Subcutaneous adipose tissue (tissue), 4 donors: ENCODE results near the gene CALR. TPM values are rescaled to one million over a fixed set of nuclear protein-coding genes. Genes with fewer than 3 reads are reported as not detected.

Experiments used
- total RNA-seq, 4 donors: library from RNA; depleted of rRNA; stranded (reverse); fragments of >200 nt; gene quantifications; one replicate each; pipeline ENCODE4 v1.1.0, GENCODE V29; 2016
- TF ChIP-seq, protein P1 (sequence below): fragments of 450-650 bp; IDR thresholded peaks from one replicate; pipeline ENCODE4 v1.5.1; 2016; ENCODE audit warnings: low read depth, mild to moderate bottlenecking, control low read depth, antibody characterized with exemption, moderate library complexity

The CALR gene
- total RNA-seq, 4 donors from 2014 or later: 222 to 414 (median 307) TPM

DNA sequence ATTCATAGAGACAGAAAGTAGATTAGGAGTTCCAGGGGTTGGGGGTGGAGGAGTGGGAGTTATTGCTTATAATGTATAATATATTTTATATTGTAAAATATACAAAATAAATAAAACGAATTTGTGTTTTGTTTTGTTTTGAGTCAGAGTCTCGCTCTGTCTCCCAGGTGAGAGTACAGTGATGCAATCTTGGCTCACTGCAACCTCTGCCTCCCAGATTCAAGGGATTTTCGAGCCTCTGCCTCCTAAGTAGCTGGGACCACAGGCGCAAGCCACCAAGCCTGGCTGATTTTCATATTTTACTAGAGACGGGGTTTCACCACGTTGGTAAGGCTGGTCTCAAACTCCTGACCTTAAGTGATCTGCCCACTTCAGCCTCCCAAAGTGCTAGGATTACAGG is 21.1 kb downstream of the CALR start:
- TF ChIP-seq, protein P1, sequence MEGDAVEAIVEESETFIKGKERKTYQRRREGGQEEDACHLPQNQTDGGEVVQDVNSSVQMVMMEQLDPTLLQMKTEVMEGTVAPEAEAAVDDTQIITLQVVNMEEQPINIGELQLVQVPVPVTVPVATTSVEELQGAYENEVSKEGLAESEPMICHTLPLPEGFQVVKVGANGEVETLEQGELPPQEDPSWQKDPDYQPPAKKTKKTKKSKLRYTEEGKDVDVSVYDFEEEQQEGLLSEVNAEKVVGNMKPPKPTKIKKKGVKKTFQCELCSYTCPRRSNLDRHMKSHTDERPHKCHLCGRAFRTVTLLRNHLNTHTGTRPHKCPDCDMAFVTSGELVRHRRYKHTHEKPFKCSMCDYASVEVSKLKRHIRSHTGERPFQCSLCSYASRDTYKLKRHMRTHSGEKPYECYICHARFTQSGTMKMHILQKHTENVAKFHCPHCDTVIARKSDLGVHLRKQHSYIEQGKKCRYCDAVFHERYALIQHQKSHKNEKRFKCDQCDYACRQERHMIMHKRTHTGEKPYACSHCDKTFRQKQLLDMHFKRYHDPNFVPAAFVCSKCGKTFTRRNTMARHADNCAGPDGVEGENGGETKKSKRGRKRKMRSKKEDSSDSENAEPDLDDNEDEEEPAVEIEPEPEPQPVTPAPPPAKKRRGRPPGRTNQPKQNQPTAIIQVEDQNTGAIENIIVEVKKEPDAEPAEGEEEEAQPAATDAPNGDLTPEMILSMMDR: no peak

DNA sequence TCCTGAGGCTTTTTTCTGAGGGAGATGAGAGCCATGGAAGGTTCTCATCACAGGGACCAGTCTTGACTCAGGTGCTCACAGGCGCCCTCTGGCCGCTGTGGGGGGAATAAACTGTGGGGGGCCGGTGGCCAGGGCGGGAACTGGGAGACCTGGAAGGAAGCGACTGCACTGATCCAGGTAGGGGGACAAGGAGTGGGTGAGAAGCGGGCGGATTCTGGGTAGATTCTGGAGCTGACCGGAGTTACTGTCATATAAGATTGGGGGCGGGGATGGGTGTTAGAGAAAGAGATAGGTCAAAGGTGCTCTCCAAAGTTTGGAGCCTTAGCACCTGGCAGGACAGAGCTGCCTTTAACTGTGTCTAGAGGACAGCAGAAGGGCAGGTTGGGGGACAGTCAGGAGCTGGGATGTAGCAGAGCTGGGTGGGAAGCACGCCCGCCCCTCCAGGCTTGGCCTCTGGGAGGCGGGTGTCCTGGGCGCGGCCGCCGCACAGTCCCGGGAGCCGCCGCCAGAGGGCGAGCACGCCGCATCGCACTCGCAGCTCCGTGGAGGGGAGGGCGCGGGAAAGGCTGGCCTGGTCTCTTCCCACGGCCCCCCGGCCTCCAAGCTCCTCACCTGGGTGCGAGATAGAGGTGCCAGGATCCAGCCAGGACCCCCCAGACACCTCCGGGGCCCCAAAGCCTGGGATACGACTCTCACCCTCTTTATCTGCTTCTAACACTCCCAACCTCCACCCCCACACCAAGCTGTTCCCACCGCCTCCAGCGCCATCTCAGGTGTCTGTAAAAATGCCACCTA is 26.8 kb downstream of the CALR start:
- TF ChIP-seq, protein P1: no peak

DNA sequence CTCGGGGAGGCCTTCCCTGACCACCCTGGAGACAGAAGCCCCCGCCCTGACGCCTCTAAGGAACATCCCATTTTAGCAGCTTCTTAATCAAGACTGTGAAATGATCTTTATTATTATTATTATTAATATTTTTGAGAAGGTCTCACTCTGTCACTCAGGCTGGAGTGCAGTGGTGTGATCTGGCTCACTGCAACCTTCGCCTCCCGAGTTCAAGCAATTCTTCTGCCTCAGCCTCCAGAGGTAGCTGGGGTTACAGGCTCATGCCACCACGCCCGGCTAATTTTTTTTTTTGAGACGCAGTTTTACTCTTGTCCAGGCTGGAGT is 27.4 kb downstream of the CALR start:
- TF ChIP-seq, protein P1: no peak

DNA sequence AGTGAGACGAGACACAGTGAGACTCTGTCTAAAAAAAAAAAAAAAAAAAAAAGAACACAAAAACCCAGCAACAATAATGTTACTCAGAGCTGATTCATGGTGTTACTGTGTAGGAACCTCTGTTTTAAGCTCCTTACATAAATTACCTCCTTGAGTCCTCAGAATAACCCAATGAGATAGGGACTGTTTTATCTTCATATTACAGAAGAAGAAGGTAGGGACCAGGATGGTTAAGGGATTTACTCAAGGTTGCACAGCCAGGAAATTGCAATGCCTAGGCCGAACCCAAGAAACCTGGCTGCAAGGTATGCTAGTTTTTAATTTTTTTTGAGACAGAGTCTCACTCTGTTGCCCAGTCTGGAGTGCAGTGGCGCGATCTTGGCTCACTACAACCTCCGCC is 29.5 kb downstream of the CALR start:
- TF ChIP-seq, protein P1: no peak

DNA sequence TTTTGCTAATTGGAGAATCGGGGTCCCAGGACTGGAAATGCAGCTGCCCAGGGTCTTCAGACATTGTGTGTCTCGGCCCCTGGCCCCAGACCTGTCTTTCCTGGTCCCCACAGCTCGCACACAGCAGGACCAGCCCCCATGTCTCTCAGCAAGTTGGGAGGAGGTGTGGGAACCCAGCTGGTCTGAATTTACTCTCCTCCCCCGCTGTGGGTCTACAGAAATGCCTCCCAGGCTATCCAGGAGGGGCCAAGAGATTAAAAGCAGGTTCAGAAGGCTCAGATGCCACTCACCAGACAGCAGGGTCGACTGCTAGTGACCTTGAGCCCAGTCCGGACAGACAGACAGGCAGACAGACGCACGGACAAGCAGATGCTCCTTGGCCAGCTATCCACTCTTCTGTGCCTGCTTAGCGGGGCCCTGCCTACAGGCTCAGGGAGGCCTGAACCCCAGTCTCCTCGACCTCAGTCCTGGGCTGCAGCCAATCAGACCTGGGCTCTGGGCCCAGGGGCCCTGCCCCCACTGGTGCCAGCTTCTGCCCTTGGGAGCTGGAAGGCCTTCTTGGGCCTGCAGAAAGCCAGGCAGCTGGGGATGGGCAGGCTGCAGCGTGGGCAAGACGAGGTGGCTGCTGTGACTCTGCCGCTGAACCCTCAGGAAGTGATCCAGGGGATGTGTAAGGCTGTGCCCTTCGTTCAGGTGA is 31.0 kb downstream of the CALR start, which contains the start of gene DAND5:
DAND5 (plus strand) TSS at position 285 of the 697 bp plus-strand sequence; CDS start at position 370, 85 bp downstream.
- TF ChIP-seq, protein P1: no peak

DNA sequence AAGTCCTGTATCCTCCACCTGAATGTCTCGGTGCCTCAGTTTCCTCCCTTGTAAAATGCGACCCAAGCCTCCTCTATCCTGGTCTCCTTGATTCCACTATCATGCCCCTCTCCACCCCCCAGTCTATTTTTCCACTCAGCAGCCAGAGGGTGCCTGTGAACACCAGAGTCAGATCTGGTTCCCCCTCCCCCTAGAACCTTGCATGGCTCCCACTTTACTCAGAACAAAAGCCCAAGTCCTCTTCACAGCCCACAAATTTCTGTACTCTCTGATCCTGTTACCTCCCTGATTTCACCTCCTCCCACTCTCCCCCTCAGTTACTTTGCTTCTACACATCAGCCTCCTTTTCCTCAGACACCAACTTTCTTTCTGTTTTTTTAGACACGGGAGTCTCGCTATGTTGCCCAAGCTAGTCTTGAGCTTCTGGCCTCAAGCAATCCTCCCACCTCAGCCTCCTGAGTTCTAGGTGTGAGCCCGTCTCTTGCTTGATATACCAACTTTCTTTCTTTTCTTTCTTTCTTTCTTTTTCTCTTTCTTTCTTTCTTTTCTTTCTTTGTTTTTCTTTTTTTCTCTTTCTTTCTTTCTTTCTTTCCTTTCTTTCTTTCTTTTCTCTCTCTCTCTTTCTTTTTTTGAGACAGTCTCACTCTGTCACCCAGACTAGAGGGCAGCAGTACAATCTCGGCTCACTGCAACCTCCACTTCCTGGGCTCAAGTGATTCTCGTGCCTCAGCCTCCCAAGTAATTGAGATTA is 31.8 kb downstream of the CALR start:
- TF ChIP-seq, protein P1: no peak

DNA sequence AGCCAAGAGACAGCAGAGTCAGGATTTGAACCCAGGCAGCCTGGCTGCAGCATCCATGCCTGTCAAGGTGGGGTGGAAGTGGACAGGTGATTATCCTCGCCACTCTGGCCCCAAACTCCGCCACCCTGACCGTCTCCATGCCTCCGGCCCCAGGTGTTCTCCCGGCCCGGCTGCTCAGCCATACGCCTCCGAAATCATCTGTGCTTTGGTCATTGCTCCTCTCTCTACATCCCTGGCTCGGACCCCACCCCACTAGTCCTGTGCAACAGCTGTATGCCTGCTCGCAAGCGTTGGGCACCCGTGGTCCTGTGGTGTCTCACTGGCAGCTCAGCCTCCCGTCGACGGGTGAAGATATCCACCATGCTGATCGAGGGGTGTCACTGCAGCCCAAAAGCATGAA is 34.8 kb downstream of the CALR start:
- TF ChIP-seq, protein P1: no peak
